CD4-positive, alpha-beta T cell (primary cell): Measurements from ENCODE around the gene CCDC102B. TPM values are rescaled to one million over a fixed set of nuclear protein-coding genes. Genes with fewer than 3 reads are reported as not detected.
"Not testable (repeated sequence)": the region's sequence is repeated elsewhere in the genome, so short reads cannot be mapped to it uniquely, and the experiment has no call there.

ENCODE experiments used
- ATAC-seq: fragments of 200-7000 bp; cut with Tn5 transposase; one replicate; pipeline ENCODE4 v1.10.0; 2022; ENCODE audit warnings: mild to moderate bottlenecking; ENCODE audit not compliant: poor library complexity
- CTCF ChIA-PET: fragments of 350-600 bp; sonication (Branson Sonifier 250); formaldehyde crosslinking; loops from one replicate; lab custom pipeline; 2021; ENCODE audit warnings: antibody characterized with exemption, inconsistent platforms; lab: Charles Lee
- POLR2A ChIA-PET: fragments of 350-600 bp; sonication (Branson Sonifier 250); formaldehyde crosslinking; loops from one replicate; lab custom pipeline; 2021; ENCODE audit warnings: antibody characterized with exemption, inconsistent platforms; lab: Charles Lee
- DNase-seq, 14 experiments: peaks; one replicate each; pipeline ENCODE4 v3.0.0-alpha.2; 2013 to 2020; ENCODE audit warnings: mixed read lengths in 2 of 14
- H3K27ac ChIP-seq, 2 donors: one replicate each; pipeline versions ENCODE4 v1.5.1 to v1.7.0; 2013; ENCODE audit warnings: low read length in 2 of 2, low read depth in 1 of 2, mild to moderate bottlenecking in 1 of 2
- H3K27me3 ChIP-seq, 2 experiments: 1 replicate in 1 of 2; 2 replicates in 1 of 2; pipeline versions ENCODE4 v1.6.1 to v1.7.0; 2013; ENCODE audit warnings: low read length in 2 of 2, control low read depth in 1 of 2, mild to moderate bottlenecking in 1 of 2, moderate library complexity in 1 of 2; ENCODE audit not compliant: insufficient read depth in 2 of 2, control insufficient read depth in 1 of 2
- H3K36me3 ChIP-seq: one replicate; pipeline ENCODE4 v1.6.1; 2013; ENCODE audit warnings: low read length, control low read depth; ENCODE audit not compliant: insufficient read depth
- H3K4me1 ChIP-seq: one replicate; pipeline ENCODE4 v1.6.1; 2013; ENCODE audit warnings: low read length, control low read depth; ENCODE audit not compliant: insufficient read depth
- H3K4me3 ChIP-seq: one replicate; pipeline ENCODE4 v1.5.1; 2013; ENCODE audit warnings: mild to moderate bottlenecking, low read length, moderate library complexity
- H3K9me3 ChIP-seq, 2 experiments: 1 replicate in 1 of 2; 2 replicates in 1 of 2; pipeline versions ENCODE4 v1.6.1 to v1.7.0; 2013; ENCODE audit warnings: low read length in 2 of 2, mild to moderate bottlenecking in 2 of 2, control low read depth in 1 of 2, moderate library complexity in 1 of 2; ENCODE audit not compliant: control insufficient read depth in 1 of 2, insufficient read depth in 1 of 2
- H3K27ac Mint-ChIP-seq: one replicate; pipeline ENCODE4 v1.8.0; 2020; ENCODE audit warnings: mixed read lengths
- H3K27me3 Mint-ChIP-seq: one replicate; pipeline ENCODE4 v1.8.0; 2021; ENCODE audit warnings: mixed read lengths
- H3K36me3 Mint-ChIP-seq: one replicate; pipeline ENCODE4 v1.8.0; 2021; ENCODE audit warnings: low read depth, mixed read lengths
- H3K4me1 Mint-ChIP-seq: one replicate; pipeline ENCODE4 v1.8.0; 2021; ENCODE audit warnings: low read depth, mixed read lengths
- H3K4me3 Mint-ChIP-seq: one replicate; pipeline ENCODE4 v1.8.0; 2020; ENCODE audit warnings: mild to moderate bottlenecking, mixed read lengths
- H3K9me3 Mint-ChIP-seq: one replicate; pipeline ENCODE4 v1.8.0; 2020; ENCODE audit warnings: mixed read lengths
- intact Hi-C, 2 experiments: fragments of 100-400 bp; cut with DNase I in 1 of 2; cut with micrococcal nuclease in 1 of 2; formaldehyde crosslinking; loops; one replicate each; pipeline versions ENCODE4 v1.15.1 to v1.9.0; 2023 to 2025; cut with DNase I, micrococcal nuclease
- total RNA-seq, 174 experiments: library from RNA in 2 of 174; stranded (reverse) in 2 of 174; gene quantifications; one replicate each; pipeline ENCODE4 v1.2.3 and lab custom pipeline; 2021 to 2026
- TF ChIP-seq, protein P1 (sequence below): fragments of 200-600 bp; IDR thresholded peaks from one replicate; pipeline ENCODE4 v1.8.0; 2022; ENCODE audit warnings: antibody characterized with exemption, mild to moderate bottlenecking

The CCDC102B gene
- total RNA-seq, 2 experiments from 2014 or later: 2.6 to 3.0 TPM

DNA sequence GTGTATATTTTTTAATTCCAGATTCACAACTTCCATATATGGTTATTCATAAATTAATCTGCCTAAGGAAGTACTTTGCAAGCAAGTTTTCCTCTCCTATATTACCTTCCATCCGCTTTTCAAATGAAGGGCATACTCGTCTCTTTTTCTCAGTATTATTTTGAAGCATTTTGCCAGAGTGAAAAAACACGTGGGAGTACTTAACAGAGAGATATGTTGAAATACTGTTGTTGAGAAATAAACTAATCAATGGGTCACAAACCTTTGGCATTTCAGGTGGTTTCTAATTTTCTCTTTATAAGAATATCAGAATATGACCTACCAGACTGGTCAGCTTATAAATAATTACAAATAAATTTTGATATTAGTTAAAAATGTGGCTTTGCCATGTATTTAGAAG lies 67.6 kb downstream of the CCDC102B start:
- H3K4me1 ChIP-seq: no peaks in the 10 kb centered on the region
- CTCF ChIA-PET: no interaction called here
- no peaks in the 10 kb centered on the region for H3K27me3 ChIP-seq
- intact Hi-C loops: no loop called here
- no peaks in the 10 kb centered on the region for H3K9me3 ChIP-seq
- Mint-ChIP-seq H3K4me1 (no peaks in the 10 kb centered on the region), H3K9me3 (no peaks in the 10 kb centered on the region), H3K27ac (no peak overlapping the region), H3K27me3 (no peaks in the 10 kb centered on the region), H3K4me3 (no peak overlapping the region), H3K36me3 (no peaks in the 10 kb centered on the region)
- ATAC-seq (no peak), DNase-seq (no peak)
- H3K36me3 ChIP-seq: no peaks in the 10 kb centered on the region
- POLR2A ChIA-PET: no interaction called here
- TF ChIP-seq, protein P1, sequence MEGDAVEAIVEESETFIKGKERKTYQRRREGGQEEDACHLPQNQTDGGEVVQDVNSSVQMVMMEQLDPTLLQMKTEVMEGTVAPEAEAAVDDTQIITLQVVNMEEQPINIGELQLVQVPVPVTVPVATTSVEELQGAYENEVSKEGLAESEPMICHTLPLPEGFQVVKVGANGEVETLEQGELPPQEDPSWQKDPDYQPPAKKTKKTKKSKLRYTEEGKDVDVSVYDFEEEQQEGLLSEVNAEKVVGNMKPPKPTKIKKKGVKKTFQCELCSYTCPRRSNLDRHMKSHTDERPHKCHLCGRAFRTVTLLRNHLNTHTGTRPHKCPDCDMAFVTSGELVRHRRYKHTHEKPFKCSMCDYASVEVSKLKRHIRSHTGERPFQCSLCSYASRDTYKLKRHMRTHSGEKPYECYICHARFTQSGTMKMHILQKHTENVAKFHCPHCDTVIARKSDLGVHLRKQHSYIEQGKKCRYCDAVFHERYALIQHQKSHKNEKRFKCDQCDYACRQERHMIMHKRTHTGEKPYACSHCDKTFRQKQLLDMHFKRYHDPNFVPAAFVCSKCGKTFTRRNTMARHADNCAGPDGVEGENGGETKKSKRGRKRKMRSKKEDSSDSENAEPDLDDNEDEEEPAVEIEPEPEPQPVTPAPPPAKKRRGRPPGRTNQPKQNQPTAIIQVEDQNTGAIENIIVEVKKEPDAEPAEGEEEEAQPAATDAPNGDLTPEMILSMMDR: no peak
- no peak overlapping the region for H3K27ac ChIP-seq
- no peak overlapping the region for H3K4me3 ChIP-seq

DNA sequence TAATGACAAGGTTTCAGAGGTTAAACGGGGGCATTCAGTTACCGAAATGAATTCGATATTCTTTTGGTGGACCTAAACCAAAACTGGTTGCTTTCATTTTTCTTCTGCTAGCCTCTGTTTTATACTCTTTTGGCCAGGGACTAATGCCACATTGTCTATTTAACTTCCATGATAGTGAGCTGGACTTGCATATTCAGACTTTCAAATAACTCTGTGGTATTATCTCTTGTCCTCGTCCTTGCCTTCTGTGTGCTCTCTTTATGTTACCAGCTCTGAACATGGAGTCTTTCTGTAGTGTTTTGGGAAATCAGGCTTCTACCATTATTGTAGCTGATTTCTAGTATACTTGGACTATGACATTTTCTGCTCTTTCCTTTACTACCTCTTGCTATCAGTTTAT lies 75.1 kb downstream of the CCDC102B start:
- Mint-ChIP-seq H3K27ac (no peak overlapping the region), H3K4me1 (no peaks in the 10 kb centered on the region), H3K4me3 (no peak overlapping the region), H3K9me3 (no peaks in the 10 kb centered on the region), H3K36me3 (no peaks in the 10 kb centered on the region), H3K27me3 (no peaks in the 10 kb centered on the region)
- TF ChIP-seq, protein P1: no peak
- CTCF ChIA-PET: no interaction called here
- no peak overlapping the region for H3K27ac ChIP-seq
- H3K27me3 ChIP-seq: no peaks in the 10 kb centered on the region
- ATAC-seq (no peak), DNase-seq (no peak)
- H3K9me3 ChIP-seq: no peaks in the 10 kb centered on the region
- no peaks in the 10 kb centered on the region for H3K36me3 ChIP-seq
- intact Hi-C loops: no loop called here
- POLR2A ChIA-PET: no interaction called here
- H3K4me1 ChIP-seq: no peaks in the 10 kb centered on the region
- H3K4me3 ChIP-seq: no peak overlapping the region

DNA sequence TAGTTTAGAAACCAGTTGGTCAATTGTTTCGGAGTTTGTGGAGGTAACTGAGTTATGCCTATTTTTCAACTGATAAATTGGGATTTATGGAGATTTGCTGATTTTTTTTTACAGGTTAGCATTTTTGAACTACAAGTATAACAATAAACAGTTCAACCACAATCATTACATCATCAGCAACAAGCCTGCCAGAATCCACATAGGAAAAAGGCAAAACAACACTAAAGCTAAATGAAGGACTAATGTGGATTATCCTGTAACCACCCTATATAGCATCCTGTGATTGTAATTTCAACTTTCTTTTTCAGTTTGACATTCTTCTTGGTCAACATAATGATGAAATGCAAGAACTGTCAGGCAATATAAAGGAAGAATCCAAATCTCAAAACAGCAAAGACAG lies 76.5 kb downstream of the CCDC102B start:
- no peak for DNase-seq
- CTCF ChIA-PET: no interaction called here
- H3K4me1 Mint-ChIP-seq: no peaks in the 10 kb centered on the region
- H3K27me3 Mint-ChIP-seq: no peaks in the 10 kb centered on the region
- no peak overlapping the region for H3K4me3 ChIP-seq
- intact Hi-C loops: no loop called here
- ATAC-seq: no peak
- no peaks in the 10 kb centered on the region for H3K36me3 Mint-ChIP-seq
- H3K9me3 ChIP-seq: no peaks in the 10 kb centered on the region
- no peak overlapping the region for H3K27ac Mint-ChIP-seq
- no peaks in the 10 kb centered on the region for H3K4me1 ChIP-seq
- H3K27me3 ChIP-seq: no peaks in the 10 kb centered on the region
- no peaks in the 10 kb centered on the region for H3K9me3 Mint-ChIP-seq
- no peak overlapping the region for H3K4me3 Mint-ChIP-seq
- H3K36me3 ChIP-seq: no peaks in the 10 kb centered on the region
- TF ChIP-seq, protein P1: no peak
- POLR2A ChIA-PET: no interaction called here
- no peak overlapping the region for H3K27ac ChIP-seq

DNA sequence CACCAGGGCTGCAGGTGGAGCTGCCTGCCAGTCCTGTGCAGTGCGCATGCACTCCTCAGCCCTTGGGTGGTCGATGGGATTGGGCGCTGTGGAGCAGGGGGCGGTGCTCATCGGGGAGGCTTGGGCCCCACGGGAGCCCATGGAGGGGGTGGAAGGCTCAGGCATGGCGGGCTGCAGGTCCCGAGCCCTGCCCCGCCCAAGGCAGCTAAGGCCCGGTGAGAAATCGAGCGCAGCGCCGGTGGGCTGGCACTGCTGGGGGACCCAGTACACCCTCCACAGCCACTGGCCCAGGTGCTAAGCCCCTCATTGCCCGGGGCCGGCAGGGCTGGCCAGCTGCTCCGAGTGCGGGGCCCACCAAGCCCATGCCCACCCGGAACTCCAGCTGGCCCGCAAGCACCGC lies 82.1 kb downstream of the CCDC102B start:
- H3K9me3 Mint-ChIP-seq, H3K9me3 ChIP-seq, H3K4me1 ChIP-seq, H3K4me1 Mint-ChIP-seq, CTCF ChIA-PET, H3K4me3 Mint-ChIP-seq, H3K27me3 Mint-ChIP-seq, H3K27ac ChIP-seq, H3K27me3 ChIP-seq, H3K36me3 ChIP-seq, H3K4me3 ChIP-seq, H3K27ac Mint-ChIP-seq, intact Hi-C loops, DNase-seq, POLR2A ChIA-PET, ATAC-seq, H3K36me3 Mint-ChIP-seq: not testable (repeated sequence)
